Stimulated activated CD4-positive, alpha-beta T cell treated with anti-CD3 and anti-CD28 coated beads, Interleukin-2, amount 100 ng/mL, for 48 hours (primary cell): ENCODE measurements around the gene USP28.
"Not testable (repeated sequence)": the region's sequence is repeated elsewhere in the genome, so short reads cannot be mapped to it uniquely, and the experiment has no call there.

Experiments used
- DNase-seq, 2 donors: peaks; one replicate each; pipeline ENCODE4 v3.0.0-alpha.2; 2020

Gene USP28

DNA sequence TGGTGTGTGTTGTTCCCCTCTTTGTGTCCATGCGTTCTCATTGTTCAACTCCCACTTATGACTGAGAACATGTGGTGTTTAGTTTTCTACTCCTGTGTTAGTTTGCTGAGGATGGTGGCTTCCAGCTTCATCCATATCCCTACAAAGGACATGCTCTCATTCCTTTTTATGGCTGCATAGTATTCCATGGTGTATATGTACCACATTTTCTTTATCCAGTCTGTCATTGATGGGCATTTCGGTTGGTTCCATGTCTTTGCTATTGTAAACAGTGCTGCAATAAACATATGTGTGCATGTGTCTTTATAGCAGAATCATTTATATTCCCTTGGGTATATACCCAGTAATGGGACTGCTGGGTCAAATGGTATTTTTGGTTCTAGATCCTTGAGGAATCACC is 112.3 kb downstream of the USP28 start:
- not testable (repeated sequence) for DNase-seq

GRCh38 chr11:113760241-113760640 is 115.1 kb downstream of the USP28 start:
- DNase-seq, result no peak

- no peak for DNase-seq
These were observed 122.4 kb downstream of the USP28 start for GRCh38 chr11:113752932-113753331.
